GM23338 (cell line): Measurements from ENCODE around the gene NPB. TPM values are rescaled to one million over a fixed set of nuclear protein-coding genes. Genes with fewer than 3 reads are reported as not detected.

ENCODE experiments used
- ATAC-seq: fragments of 200-7000 bp; cut with Tn5 transposase; 3 replicates; pipeline ENCODE4 v1.9.1; 2020
- DNase-seq: peaks from one replicate; pipeline ENCODE4 v3.0.0-alpha.2; 2015; ENCODE audit warnings: low spot score
- H2AFZ ChIP-seq: fragments of 200-600 bp; sonication (generic); 2 replicates; pipeline ENCODE4 v1.8.0; 2016; ENCODE audit warnings: antibody characterized with exemption, mild to moderate bottlenecking, moderate library complexity
- H3F3A ChIP-seq: fragments of 200-600 bp; sonication (generic); replicated peaks from 2 replicates; pipeline ENCODE4 v1.8.0; 2017; ENCODE audit warnings: antibody characterized with exemption, mixed run types, low read depth
- H3K27ac ChIP-seq: fragments of 200-600 bp; sonication (generic); 2 replicates; pipeline ENCODE4 v1.6.1; 2016; ENCODE audit warnings: low read depth
- H3K27me3 ChIP-seq: fragments of 200-600 bp; sonication (generic); 2 replicates; pipeline ENCODE4 v1.8.0; 2016; ENCODE audit warnings: mild to moderate bottlenecking, mixed run types, moderate library complexity; ENCODE audit not compliant: insufficient read depth
- H3K36me3 ChIP-seq: fragments of 200-600 bp; sonication (generic); 2 replicates; pipeline ENCODE4 v1.8.0; 2016; ENCODE audit warnings: mild to moderate bottlenecking; ENCODE audit not compliant: insufficient read depth
- H3K4me1 ChIP-seq: fragments of 200-600 bp; sonication (generic); 2 replicates; pipeline ENCODE4 v1.8.0; 2016; ENCODE audit warnings: mild to moderate bottlenecking, moderate library complexity; ENCODE audit not compliant: insufficient read depth
- H3K4me2 ChIP-seq: fragments of 200-600 bp; sonication (generic); 2 replicates; pipeline ENCODE4 v1.7.1; 2017; ENCODE audit warnings: mixed run types
- H3K4me3 ChIP-seq: fragments of 200-600 bp; sonication (generic); 2 replicates; pipeline ENCODE4 v1.6.1; 2016; ENCODE audit warnings: mixed run types
- H3K79me2 ChIP-seq: fragments of 200-600 bp; sonication (generic); replicated peaks from 2 replicates; pipeline ENCODE4 v1.8.0; 2017; ENCODE audit warnings: mild to moderate bottlenecking; ENCODE audit not compliant: insufficient read depth
- H3K9me2 ChIP-seq: fragments of 200-600 bp; sonication (generic); 2 replicates; pipeline ENCODE4 v1.8.0; 2017; ENCODE audit not compliant: insufficient read depth
- H4K20me1 ChIP-seq: fragments of 200-600 bp; sonication (generic); replicated peaks from 2 replicates; pipeline ENCODE4 v1.8.0; 2017; ENCODE audit warnings: mild to moderate bottlenecking; ENCODE audit not compliant: insufficient read depth
- H3K27ac Mint-ChIP-seq: 2 replicates; pipeline ENCODE4 v1.8.0; 2020; ENCODE audit warnings: inconsistent platforms, mild to moderate bottlenecking, moderate library complexity, mixed read lengths
- H3K27me3 Mint-ChIP-seq: 3 replicates; pipeline ENCODE4 v1.8.0; 2022; ENCODE audit warnings: low read depth, mild to moderate bottlenecking, moderate library complexity, mixed read lengths, inconsistent platforms; ENCODE audit not compliant: insufficient read depth, poor library complexity
- H3K36me3 Mint-ChIP-seq: 3 replicates; pipeline ENCODE4 v1.8.0; 2021; ENCODE audit warnings: low read depth, mild to moderate bottlenecking, inconsistent platforms, moderate library complexity, mixed read lengths
- H3K4me1 Mint-ChIP-seq: 3 replicates; pipeline ENCODE4 v1.8.0; 2020; ENCODE audit warnings: mild to moderate bottlenecking, inconsistent platforms, mixed read lengths
- H3K4me3 Mint-ChIP-seq: 3 replicates; pipeline ENCODE4 v1.8.0; 2021; ENCODE audit warnings: moderate library complexity, mild to moderate bottlenecking, inconsistent platforms, mixed read lengths
- H3K9me3 Mint-ChIP-seq: 3 replicates; pipeline ENCODE4 v1.8.0; 2020; ENCODE audit warnings: moderate library complexity, mild to moderate bottlenecking, inconsistent platforms, mixed read lengths
- CREB1 ChIP-seq: fragments of 250-450 bp; sonication (Bioruptor Pico); IDR thresholded peaks from 2 replicates; pipeline ENCODE4 v1.5.0; 2020; ENCODE audit warnings: low read depth, mild to moderate bottlenecking, moderate library complexity
- EZH2 ChIP-seq: fragments of 200-600 bp; sonication (generic); IDR thresholded peaks from one replicate; pipeline ENCODE4 v1.8.0; 2017; ENCODE audit warnings: antibody characterized with exemption, mild to moderate bottlenecking, low read depth; ENCODE audit not compliant: unreplicated experiment
- EZH2phosphoT487 ChIP-seq: fragments of 200-600 bp; sonication (generic); IDR thresholded peaks from one replicate; pipeline ENCODE4 v1.8.1; 2018; ENCODE audit warnings: antibody characterized with exemption; ENCODE audit not compliant: unreplicated experiment
- JUNB ChIP-seq: IDR thresholded peaks from one replicate; pipeline ENCODE4 v1.6.1; 2016; ENCODE audit warnings: antibody characterized with exemption; ENCODE audit not compliant: unreplicated experiment
- NANOG ChIP-seq: IDR thresholded peaks from 2 replicates; pipeline ENCODE4 v1.6.1; 2016; ENCODE audit warnings: antibody characterized with exemption, borderline replicate concordance
- POLR2AphosphoS5 ChIP-seq: IDR thresholded peaks from 2 replicates; pipeline ENCODE4 v1.6.1; 2016; ENCODE audit warnings: antibody characterized with exemption, low read depth
- STAT1 ChIP-seq: IDR thresholded peaks from one replicate; pipeline ENCODE4 v1.6.1; 2016; ENCODE audit warnings: antibody characterized with exemption; ENCODE audit not compliant: unreplicated experiment
- ZNF114 ChIP-seq: fragments of 250-450 bp; sonication (Bioruptor Pico); IDR thresholded peaks from 2 replicates; pipeline ENCODE4 v1.5.0; 2020; ENCODE audit warnings: mild to moderate bottlenecking, moderate library complexity
- ZNF331 ChIP-seq: fragments of 250-450 bp; sonication (Bioruptor Pico); IDR thresholded peaks from 2 replicates; pipeline ENCODE4 v1.5.0; 2020; ENCODE audit warnings: low read depth, mild to moderate bottlenecking, moderate library complexity
- ZNF462 ChIP-seq: fragments of 250-450 bp; sonication (Bioruptor Pico); IDR thresholded peaks from 2 replicates; pipeline ENCODE4 v1.5.0; 2020; ENCODE audit warnings: mild to moderate bottlenecking, moderate library complexity
- polyA plus RNA-seq: library from polyadenylated mRNA; unstranded; fragments of >200 nt; fragmentation: Nextera tagmentation; extraction: Ambion mirVana; gene quantifications from 2 replicates; pipeline ENCODE4 v1.2.1, GENCODE V29; 2016
- total RNA-seq: library from RNA; depleted of rRNA; stranded (reverse); fragments of >200 nt; shearing (Covaris generic); gene quantifications from 2 replicates; pipeline ENCODE4 v1.2.3, GENCODE V29; 2014
- TF ChIP-seq, protein P1 (sequence below), 2 experiments: fragments of 200-600 bp in 1 of 2; sonication (generic) in 1 of 2; conservative IDR thresholded peaks; 2 replicates each; pipeline versions ENCODE4 v1.5.1 to v1.6.1; 2016 to 2017; ENCODE audit warnings: antibody characterized with exemption in 2 of 2, low read depth in 2 of 2, mild to moderate bottlenecking in 2 of 2, moderate library complexity in 1 of 2
- TF ChIP-seq, protein P2 (sequence below): IDR thresholded peaks from 2 replicates; pipeline ENCODE4 v1.6.1; 2016; ENCODE audit warnings: antibody characterized with exemption
- TF ChIP-seq, protein P3 (sequence below): IDR thresholded peaks from one replicate; pipeline ENCODE4 v1.6.1; 2018; ENCODE audit warnings: antibody characterized with exemption; ENCODE audit not compliant: unreplicated experiment

The NPB gene
- total and polyA plus RNA-seq, 2 experiments from 2014 or later: 3.6 to 3.8 TPM

DNA sequence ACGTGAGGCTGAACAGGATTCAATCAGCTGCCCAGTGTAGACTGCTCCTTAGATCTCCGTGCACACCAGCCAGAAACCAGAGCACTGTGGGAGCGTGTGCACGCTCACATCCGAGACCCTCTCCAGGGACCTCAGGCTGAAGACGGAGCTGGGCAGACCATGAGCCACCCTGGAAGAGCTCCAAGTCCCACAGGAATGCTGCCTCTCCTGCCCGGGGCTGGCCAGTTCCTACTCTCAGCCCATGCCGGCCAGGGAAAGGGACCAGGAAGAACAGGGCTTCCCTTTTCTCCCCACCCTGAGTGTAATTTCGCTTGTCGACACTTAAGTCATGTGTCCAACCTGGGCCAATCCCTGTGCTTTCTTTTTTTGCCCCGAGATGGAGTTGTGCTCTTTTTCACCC is 17.5 kb upstream of the NPB start:
- Histone ChIP-seq H2AFZ (no peak overlapping the region), H3F3A (peaks cover 11% of the 10 kb centered on the region), H3K79me2 (peaks cover 25% of the 10 kb centered on the region), H3K4me1 (no peaks in the 10 kb centered on the region), H4K20me1 (peaks cover 18% of the 10 kb centered on the region), H3K27me3 (no peaks in the 10 kb centered on the region), H3K9me2 (no peaks in the 10 kb centered on the region), H3K36me3 (peaks cover 27% of the 10 kb centered on the region), H3K27ac (no peak overlapping the region), H3K4me3 (no peak overlapping the region), H3K4me2 (no peak overlapping the region)
- H3K27ac Mint-ChIP-seq: no peak overlapping the region
- no peak overlapping the region for H3K4me3 Mint-ChIP-seq
- peaks cover 22% of the 10 kb centered on the region for H3K27me3 Mint-ChIP-seq
- no peaks in the 10 kb centered on the region; the same call in 2 of the 3 replicates for H3K4me1 Mint-ChIP-seq
- no peak for TF ChIP-seq EZH2phosphoT487
- TF ChIP-seq ZNF462 (CRISPR knock-in tag): no peak
- TF ChIP-seq POLR2AphosphoS5: no peak
- TF ChIP-seq EZH2: no peak
- TF ChIP-seq CREB1 (CRISPR knock-in tag): no peak
- TF ChIP-seq NANOG: no peak
- TF ChIP-seq JUNB: no peak
- TF ChIP-seq, protein P1, sequence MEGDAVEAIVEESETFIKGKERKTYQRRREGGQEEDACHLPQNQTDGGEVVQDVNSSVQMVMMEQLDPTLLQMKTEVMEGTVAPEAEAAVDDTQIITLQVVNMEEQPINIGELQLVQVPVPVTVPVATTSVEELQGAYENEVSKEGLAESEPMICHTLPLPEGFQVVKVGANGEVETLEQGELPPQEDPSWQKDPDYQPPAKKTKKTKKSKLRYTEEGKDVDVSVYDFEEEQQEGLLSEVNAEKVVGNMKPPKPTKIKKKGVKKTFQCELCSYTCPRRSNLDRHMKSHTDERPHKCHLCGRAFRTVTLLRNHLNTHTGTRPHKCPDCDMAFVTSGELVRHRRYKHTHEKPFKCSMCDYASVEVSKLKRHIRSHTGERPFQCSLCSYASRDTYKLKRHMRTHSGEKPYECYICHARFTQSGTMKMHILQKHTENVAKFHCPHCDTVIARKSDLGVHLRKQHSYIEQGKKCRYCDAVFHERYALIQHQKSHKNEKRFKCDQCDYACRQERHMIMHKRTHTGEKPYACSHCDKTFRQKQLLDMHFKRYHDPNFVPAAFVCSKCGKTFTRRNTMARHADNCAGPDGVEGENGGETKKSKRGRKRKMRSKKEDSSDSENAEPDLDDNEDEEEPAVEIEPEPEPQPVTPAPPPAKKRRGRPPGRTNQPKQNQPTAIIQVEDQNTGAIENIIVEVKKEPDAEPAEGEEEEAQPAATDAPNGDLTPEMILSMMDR (conservative IDR thresholded peaks at IDR 0.05; ENCODE audit: low read depth in 2 of 2): no peak
- TF ChIP-seq, protein P2, sequence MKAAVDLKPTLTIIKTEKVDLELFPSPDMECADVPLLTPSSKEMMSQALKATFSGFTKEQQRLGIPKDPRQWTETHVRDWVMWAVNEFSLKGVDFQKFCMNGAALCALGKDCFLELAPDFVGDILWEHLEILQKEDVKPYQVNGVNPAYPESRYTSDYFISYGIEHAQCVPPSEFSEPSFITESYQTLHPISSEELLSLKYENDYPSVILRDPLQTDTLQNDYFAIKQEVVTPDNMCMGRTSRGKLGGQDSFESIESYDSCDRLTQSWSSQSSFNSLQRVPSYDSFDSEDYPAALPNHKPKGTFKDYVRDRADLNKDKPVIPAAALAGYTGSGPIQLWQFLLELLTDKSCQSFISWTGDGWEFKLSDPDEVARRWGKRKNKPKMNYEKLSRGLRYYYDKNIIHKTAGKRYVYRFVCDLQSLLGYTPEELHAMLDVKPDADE: no peak
- TF ChIP-seq ZNF331 (CRISPR knock-in tag): no peak
- TF ChIP-seq, protein P3, sequence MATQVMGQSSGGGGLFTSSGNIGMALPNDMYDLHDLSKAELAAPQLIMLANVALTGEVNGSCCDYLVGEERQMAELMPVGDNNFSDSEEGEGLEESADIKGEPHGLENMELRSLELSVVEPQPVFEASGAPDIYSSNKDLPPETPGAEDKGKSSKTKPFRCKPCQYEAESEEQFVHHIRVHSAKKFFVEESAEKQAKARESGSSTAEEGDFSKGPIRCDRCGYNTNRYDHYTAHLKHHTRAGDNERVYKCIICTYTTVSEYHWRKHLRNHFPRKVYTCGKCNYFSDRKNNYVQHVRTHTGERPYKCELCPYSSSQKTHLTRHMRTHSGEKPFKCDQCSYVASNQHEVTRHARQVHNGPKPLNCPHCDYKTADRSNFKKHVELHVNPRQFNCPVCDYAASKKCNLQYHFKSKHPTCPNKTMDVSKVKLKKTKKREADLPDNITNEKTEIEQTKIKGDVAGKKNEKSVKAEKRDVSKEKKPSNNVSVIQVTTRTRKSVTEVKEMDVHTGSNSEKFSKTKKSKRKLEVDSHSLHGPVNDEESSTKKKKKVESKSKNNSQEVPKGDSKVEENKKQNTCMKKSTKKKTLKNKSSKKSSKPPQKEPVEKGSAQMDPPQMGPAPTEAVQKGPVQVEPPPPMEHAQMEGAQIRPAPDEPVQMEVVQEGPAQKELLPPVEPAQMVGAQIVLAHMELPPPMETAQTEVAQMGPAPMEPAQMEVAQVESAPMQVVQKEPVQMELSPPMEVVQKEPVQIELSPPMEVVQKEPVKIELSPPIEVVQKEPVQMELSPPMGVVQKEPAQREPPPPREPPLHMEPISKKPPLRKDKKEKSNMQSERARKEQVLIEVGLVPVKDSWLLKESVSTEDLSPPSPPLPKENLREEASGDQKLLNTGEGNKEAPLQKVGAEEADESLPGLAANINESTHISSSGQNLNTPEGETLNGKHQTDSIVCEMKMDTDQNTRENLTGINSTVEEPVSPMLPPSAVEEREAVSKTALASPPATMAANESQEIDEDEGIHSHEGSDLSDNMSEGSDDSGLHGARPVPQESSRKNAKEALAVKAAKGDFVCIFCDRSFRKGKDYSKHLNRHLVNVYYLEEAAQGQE: no peak
- TF ChIP-seq ZNF114: no peak
- TF ChIP-seq STAT1: no peak
- no peaks in the 10 kb centered on the region for H3K9me3 Mint-ChIP-seq
- ATAC-seq (0 out of 3 replicates have a peak, but pooled peaks have one; percentile 13), DNase-seq (no peak)
- H3K36me3 Mint-ChIP-seq: peaks cover 88% of the 10 kb centered on the region
